ENCODE data around the gene CKAP5.

The CKAP5 gene

GRCh38 chr11:46698597-46698996 lies 147.5 kb downstream of the CKAP5 start:
- no peak for DNase-seq (ENCODE audit: low read depth, low spot score)

GRCh38 chr11:46697723-46698122 lies 148.4 kb downstream of the CKAP5 start:
- DNase-seq (ENCODE audit: low read depth, low spot score) = no peak

GRCh38 chr11:46697303-46697702 lies 148.8 kb downstream of the CKAP5 start:
- DNase-seq (ENCODE audit: low read depth, low spot score) = no peak

GRCh38 chr11:46696212-46696558 lies 149.9 kb downstream of the CKAP5 start:
- DNase-seq (ENCODE audit: low read depth, low spot score) = no peak

- no peak for DNase-seq (ENCODE audit: low read depth, low spot score)
These were observed 150.5 kb downstream of the CKAP5 start for GRCh38 chr11:46695345-46696211.

GRCh38 chr11:46694607-46695006 lies 151.5 kb downstream of the CKAP5 start:
- DNase-seq (ENCODE audit: low read depth, low spot score) = no peak

GRCh38 chr11:46694072-46694471 lies 152.0 kb downstream of the CKAP5 start:
- DNase-seq (ENCODE audit: low read depth, low spot score) = no peak

GRCh38 chr11:46693597-46694012 lies 152.5 kb downstream of the CKAP5 start:
- no peak for DNase-seq (ENCODE audit: low read depth, low spot score)
